Fibroblast of lung (primary cell): ENCODE data around the gene ELMO1. TPM values are rescaled to one million over a fixed set of nuclear protein-coding genes. Genes with fewer than 3 reads are reported as not detected.

Experiments
- DNase-seq, 2 donors: peaks; one replicate each; pipeline versions ENCODE4 v3.0.0 to v3.0.0-alpha.2; 2010; ENCODE audit warnings: low read depth in 2 of 2
- H2AFZ ChIP-seq: 2 replicates; pipeline ENCODE4 v1.5.1; 2012; ENCODE audit warnings: low read length, control low read depth, inconsistent platforms
- H3K27ac ChIP-seq: 2 replicates; pipeline ENCODE4 v1.5.1; 2011; ENCODE audit warnings: low read length, control low read depth; ENCODE audit not compliant: insufficient read depth
- H3K27me3 ChIP-seq: 2 replicates; pipeline ENCODE4 v1.5.1; 2011; ENCODE audit warnings: mild to moderate bottlenecking, low read length; ENCODE audit not compliant: control insufficient read depth, insufficient read depth
- H3K36me3 ChIP-seq: 2 replicates; pipeline ENCODE4 v1.5.1; 2011; ENCODE audit warnings: low read length; ENCODE audit not compliant: control insufficient read depth, insufficient read depth
- H3K4me1 ChIP-seq: 2 replicates; pipeline ENCODE4 v1.5.1; 2011; ENCODE audit warnings: low read length; ENCODE audit not compliant: control insufficient read depth, insufficient read depth; ENCODE audit errors: extremely low read depth
- H3K4me2 ChIP-seq: 2 replicates; pipeline ENCODE4 v1.5.1; 2011; ENCODE audit warnings: low read length, control low read depth; ENCODE audit not compliant: insufficient read depth; ENCODE audit errors: extremely low read depth
- H3K4me3 ChIP-seq, 4 experiments: fragments of 200-600 bp in 1 of 4; sonication (generic) in 1 of 4; replicated peaks in 1 of 4; 2 replicates each; pipeline ENCODE4 v1.5.1; 2011 to 2016; ENCODE audit warnings: low read length in 4 of 4, low read depth in 3 of 4, mild to moderate bottlenecking in 3 of 4, control low read depth in 2 of 4, inconsistent platforms in 1 of 4, mixed read lengths in 1 of 4; ENCODE audit not compliant: insufficient read depth in 1 of 4; ENCODE audit errors: control extremely low read depth in 1 of 4
- H3K79me2 ChIP-seq: 2 replicates; pipeline ENCODE4 v1.5.1; 2012; ENCODE audit warnings: mild to moderate bottlenecking, low read length, inconsistent platforms; ENCODE audit not compliant: control insufficient read depth, insufficient read depth
- H3K9ac ChIP-seq: 2 replicates; pipeline ENCODE4 v1.5.1; 2011; ENCODE audit warnings: mild to moderate bottlenecking, low read length, control low read depth; ENCODE audit not compliant: insufficient read depth
- H3K9me3 ChIP-seq: 2 replicates; pipeline ENCODE4 v1.5.1; 2012; ENCODE audit warnings: low read depth, low read length; ENCODE audit not compliant: control insufficient read depth, insufficient read depth
- H4K20me1 ChIP-seq: 2 replicates; pipeline ENCODE4 v1.5.1; 2011; ENCODE audit warnings: low read length; ENCODE audit not compliant: control insufficient read depth, insufficient read depth; ENCODE audit errors: extremely low read depth
- EZH2 ChIP-seq: IDR thresholded peaks from 2 replicates; pipeline ENCODE4 v1.5.1; 2012; ENCODE audit warnings: low read length, control low read depth, mild to moderate bottlenecking; ENCODE audit errors: missing control alignments
- polyA plus RNA-seq, 2 donors: library from polyadenylated mRNA; depleted of rRNA in 1 of 2; stranded (reverse) in 1 of 2; unstranded in 1 of 2; fragments of >200 nt; gene quantifications; 2 replicates each; pipeline ENCODE4 v1.2.1, GENCODE V29; 2011 to 2012; ENCODE audit warnings: missing spikeins in 1 of 2
- total RNA-seq: library from RNA; depleted of rRNA; stranded (reverse); fragments of >200 nt; gene quantifications from 2 replicates; pipeline ENCODE4 v1.2.1, GENCODE V29; 2014
- TF ChIP-seq, protein P1 (sequence below), 2 donors: IDR thresholded peaks in 1 of 2; conservative IDR thresholded peaks in 1 of 2; 1 replicate in 1 of 2; 2 replicates in 1 of 2; pipeline ENCODE4 v1.5.1; 2011 to 2012; ENCODE audit warnings: low read length in 2 of 2, control low read depth in 1 of 2, inconsistent platforms in 1 of 2, low read depth in 1 of 2, mild to moderate bottlenecking in 1 of 2

Gene ELMO1
- total and polyA plus RNA-seq, 2 donors (not counting 1 experiment from before 2014, with no cell fraction given) = 0.50 TPM; not detected in 1

DNA sequence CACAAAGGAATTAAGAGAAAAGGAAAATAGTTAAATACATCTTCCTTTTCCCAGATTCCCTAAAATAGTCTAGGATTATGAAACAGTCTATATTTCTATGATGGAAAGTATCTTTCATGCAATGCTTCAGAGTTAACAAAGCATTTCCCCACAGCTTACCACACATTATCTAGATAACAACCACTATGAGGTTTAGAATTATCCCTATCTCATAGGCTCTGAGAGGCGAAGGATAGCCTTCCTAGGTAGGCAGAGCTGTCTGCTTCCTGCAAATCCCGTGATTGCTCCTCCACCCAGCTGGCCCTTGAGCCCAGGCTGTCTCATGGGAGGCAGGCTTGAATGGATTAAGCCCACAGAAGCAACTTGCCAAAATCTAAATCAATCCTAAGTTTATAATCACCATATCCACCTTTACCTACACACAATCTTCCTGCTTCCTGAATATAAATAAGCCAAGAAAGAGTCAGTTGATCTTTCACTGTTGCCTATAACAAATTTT lies 402.9 kb downstream of the ELMO1 start:
- TF ChIP-seq, protein P1, sequence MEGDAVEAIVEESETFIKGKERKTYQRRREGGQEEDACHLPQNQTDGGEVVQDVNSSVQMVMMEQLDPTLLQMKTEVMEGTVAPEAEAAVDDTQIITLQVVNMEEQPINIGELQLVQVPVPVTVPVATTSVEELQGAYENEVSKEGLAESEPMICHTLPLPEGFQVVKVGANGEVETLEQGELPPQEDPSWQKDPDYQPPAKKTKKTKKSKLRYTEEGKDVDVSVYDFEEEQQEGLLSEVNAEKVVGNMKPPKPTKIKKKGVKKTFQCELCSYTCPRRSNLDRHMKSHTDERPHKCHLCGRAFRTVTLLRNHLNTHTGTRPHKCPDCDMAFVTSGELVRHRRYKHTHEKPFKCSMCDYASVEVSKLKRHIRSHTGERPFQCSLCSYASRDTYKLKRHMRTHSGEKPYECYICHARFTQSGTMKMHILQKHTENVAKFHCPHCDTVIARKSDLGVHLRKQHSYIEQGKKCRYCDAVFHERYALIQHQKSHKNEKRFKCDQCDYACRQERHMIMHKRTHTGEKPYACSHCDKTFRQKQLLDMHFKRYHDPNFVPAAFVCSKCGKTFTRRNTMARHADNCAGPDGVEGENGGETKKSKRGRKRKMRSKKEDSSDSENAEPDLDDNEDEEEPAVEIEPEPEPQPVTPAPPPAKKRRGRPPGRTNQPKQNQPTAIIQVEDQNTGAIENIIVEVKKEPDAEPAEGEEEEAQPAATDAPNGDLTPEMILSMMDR (conservative IDR thresholded peaks at IDR 0.05 in 1 of 2, IDR thresholded peaks at IDR 0.05 in 1 of 2; ENCODE audit: low read depth in 1 of 2, low read length in 2 of 2) = no peak
- TF ChIP-seq EZH2 = no peak
- H3K4me1 ChIP-seq = no peaks in the 10 kb centered on the region
- no peak overlapping the region for H3K27ac ChIP-seq
- no peak overlapping the region for H3K9ac ChIP-seq
- no peaks in the 10 kb centered on the region for H3K27me3 ChIP-seq
- H3K4me2 ChIP-seq = no peak overlapping the region
- H3K4me3 ChIP-seq = no peak overlapping the region
- H3K9me3 ChIP-seq = no peaks in the 10 kb centered on the region
- no peaks in the 10 kb centered on the region for H3K36me3 ChIP-seq
- H4K20me1 ChIP-seq = no peaks in the 10 kb centered on the region
- no peak for DNase-seq
- no peak overlapping the region for H2AFZ ChIP-seq
- H3K79me2 ChIP-seq = no peaks in the 10 kb centered on the region

DNA sequence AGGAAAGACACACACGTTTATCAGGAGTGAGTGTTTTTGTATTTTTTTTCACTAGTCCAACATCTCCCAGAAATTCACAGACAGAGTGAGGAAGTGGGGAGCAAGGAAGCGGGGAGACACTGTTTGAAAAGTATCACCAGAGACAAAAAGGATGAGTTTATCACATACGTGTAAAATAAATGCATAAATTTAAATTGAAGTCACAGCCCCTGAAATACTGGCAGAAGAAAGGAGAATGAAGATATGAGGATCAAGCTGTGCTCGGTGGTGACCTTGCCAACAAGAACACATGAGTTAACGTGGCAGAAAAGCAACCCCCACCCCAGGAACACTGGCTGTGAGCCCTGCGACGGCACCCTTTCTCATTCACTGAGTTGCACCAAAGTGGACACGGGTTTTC lies 407.2 kb downstream of the ELMO1 start:
- no peaks in the 10 kb centered on the region for H3K9me3 ChIP-seq
- no peaks in the 10 kb centered on the region for H4K20me1 ChIP-seq
- no peaks in the 10 kb centered on the region for H3K4me1 ChIP-seq
- no peak overlapping the region for H3K4me3 ChIP-seq
- TF ChIP-seq EZH2 = no peak
- TF ChIP-seq, protein P1 (conservative IDR thresholded peaks at IDR 0.05 in 1 of 2, IDR thresholded peaks at IDR 0.05 in 1 of 2; ENCODE audit: low read depth in 1 of 2, low read length in 2 of 2) = no peak
- no peak overlapping the region for H3K4me2 ChIP-seq
- no peak for DNase-seq
- H3K27me3 ChIP-seq = no peaks in the 10 kb centered on the region
- H3K36me3 ChIP-seq = no peaks in the 10 kb centered on the region
- no peak overlapping the region for H2AFZ ChIP-seq
- H3K9ac ChIP-seq = no peak overlapping the region
- no peaks in the 10 kb centered on the region for H3K79me2 ChIP-seq
- no peak overlapping the region for H3K27ac ChIP-seq

DNA sequence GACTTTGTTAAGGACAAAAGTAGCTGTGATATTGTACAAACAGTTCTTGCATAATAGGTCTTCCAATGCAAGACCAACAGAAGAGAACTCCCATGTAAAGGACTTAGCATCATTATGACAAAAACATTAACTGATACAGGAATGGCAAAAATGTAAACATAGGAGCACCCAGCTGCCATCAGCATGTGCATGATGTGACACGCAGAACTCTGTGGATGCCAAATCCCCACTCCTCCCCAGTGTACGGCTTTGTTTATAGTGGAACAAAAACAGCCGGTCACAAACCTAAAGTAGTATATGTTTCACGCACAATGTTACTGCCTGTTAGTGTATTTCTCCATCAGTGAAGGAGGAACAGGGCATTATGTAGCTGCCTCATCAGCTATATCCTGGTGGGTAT lies 408.3 kb downstream of the ELMO1 start:
- Histone ChIP-seq H3K4me1 (no peaks in the 10 kb centered on the region), H3K4me3 (no peak overlapping the region), H3K27ac (no peak overlapping the region), H3K36me3 (no peaks in the 10 kb centered on the region), H3K9me3 (no peaks in the 10 kb centered on the region), H3K4me2 (no peak overlapping the region), H3K79me2 (no peaks in the 10 kb centered on the region), H2AFZ (no peak overlapping the region), H4K20me1 (no peaks in the 10 kb centered on the region), H3K27me3 (no peaks in the 10 kb centered on the region), H3K9ac (no peak overlapping the region)
- TF ChIP-seq, protein P1 (conservative IDR thresholded peaks at IDR 0.05 in 1 of 2, IDR thresholded peaks at IDR 0.05 in 1 of 2; ENCODE audit: low read depth in 1 of 2, low read length in 2 of 2) = no peak
- TF ChIP-seq EZH2 = no peak
- peak in 1 of 2 donors; percentile 29 for DNase-seq
